NOMO-1 treated with DMSO at 0.1 percent for 48 hours (cell line): Measurements from ENCODE around the gene GRID1.
A peak's percentile ranks its signal among the peaks of the same experiment; 100 is the strongest.

Experiments used
- DNase-seq: peaks from one replicate; lab custom pipeline; 2025; ENCODE audit not compliant: unreplicated experiment; lab: John Stamatoyannopoulos, UW

The GRID1 gene

GRCh38 chr10:86354761-86355540 is 11.6 kb downstream of the GRID1 start:
- peak; percentile 77 for DNase-seq

GRCh38 chr10:86353506-86354485 is 12.8 kb downstream of the GRID1 start:
- DNase-seq, result no peak

- DNase-seq, result no peak
These were observed 15.7 kb downstream of the GRID1 start for GRCh38 chr10:86350897-86351296.

- no peak for DNase-seq
These were observed 16.5 kb downstream of the GRID1 start for GRCh38 chr10:86349940-86350630.

GRCh38 chr10:86349474-86349873 is 17.1 kb downstream of the GRID1 start:
- peak; percentile 49 for DNase-seq

GRCh38 chr10:86348321-86349210 is 18.0 kb downstream of the GRID1 start:
- DNase-seq, result no peak

GRCh38 chr10:86347856-86348255 is 18.7 kb downstream of the GRID1 start:
- no peak for DNase-seq

GRCh38 chr10:86346799-86347665 is 19.6 kb downstream of the GRID1 start:
- DNase-seq, result no peak

- DNase-seq, result no peak
These were observed 20.5 kb downstream of the GRID1 start for GRCh38 chr10:86345859-86346798.

GRCh38 chr10:86345296-86345858 is 21.2 kb downstream of the GRID1 start:
- DNase-seq, result no peak

- DNase-seq, result peak; percentile 48
These were observed 21.9 kb downstream of the GRID1 start for GRCh38 chr10:86344714-86345161.

- no peak for DNase-seq
These were observed 22.3 kb downstream of the GRID1 start for GRCh38 chr10:86344281-86344680.

GRCh38 chr10:86343761-86344160 is 22.8 kb downstream of the GRID1 start:
- DNase-seq, result no peak

- DNase-seq, result no peak
These were observed 24.3 kb downstream of the GRID1 start for GRCh38 chr10:86342111-86342863.

- DNase-seq, result no peak
These were observed 25.2 kb downstream of the GRID1 start for GRCh38 chr10:86341361-86341811.

- DNase-seq, result no peak
These were observed 25.7 kb downstream of the GRID1 start for GRCh38 chr10:86340991-86341260.
